ENCODE measurements around the gene FCHO1. TPM values are rescaled to one million over a fixed set of nuclear protein-coding genes. Genes with fewer than 3 reads are reported as not detected.

Gene FCHO1
- total RNA-seq, 4 donors from 2014 or later: 0.60 to 26.9 (median 3.8) TPM

DNA sequence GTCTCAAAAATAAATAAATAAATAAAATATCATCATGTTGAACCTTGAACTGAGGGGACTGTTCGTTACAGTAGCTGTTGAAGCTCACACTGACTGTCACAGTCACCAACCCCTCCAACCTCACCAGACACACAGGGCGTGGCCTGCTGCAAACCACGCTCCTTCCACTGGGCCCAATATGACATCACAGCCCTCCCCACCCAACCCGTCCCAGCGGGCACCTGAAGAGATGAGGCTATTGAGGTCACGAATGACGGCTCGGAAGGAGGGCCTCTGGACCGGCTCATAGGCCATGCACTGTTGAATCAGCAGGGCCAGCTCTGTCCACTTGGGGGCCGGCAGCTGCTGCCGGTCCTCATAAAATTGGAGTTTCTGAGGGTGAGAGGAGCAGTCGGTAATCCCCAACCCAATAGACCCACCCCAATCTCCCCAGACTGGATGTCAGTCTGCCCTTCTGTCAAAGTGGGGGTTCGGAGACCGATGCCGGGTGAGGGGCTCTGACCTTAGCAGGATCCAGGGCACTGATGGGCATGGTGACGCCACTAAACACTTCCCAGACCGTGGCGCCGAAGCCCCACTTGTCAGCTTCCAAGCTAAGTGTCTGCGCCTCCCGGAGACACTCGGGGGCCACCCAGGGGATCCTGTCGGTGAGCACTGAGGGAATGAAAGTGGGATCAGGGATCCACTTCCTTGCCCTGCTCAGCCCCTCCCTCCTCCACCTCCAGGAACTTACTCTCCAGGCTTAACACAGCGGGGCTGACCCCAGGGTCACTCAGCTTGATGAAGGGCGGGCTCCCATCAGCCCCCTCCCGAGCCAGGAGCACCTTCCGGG lies 83.3 kb downstream of the FCHO1 start:
- Histone ChIP-seq H3K4me3 (no peak overlapping the region), H3K9me3 (no peaks in the 10 kb centered on the region), H3K36me3 (no peaks in the 10 kb centered on the region), H3K27ac (no peak overlapping the region), H3K4me1 (peaks cover 0 to 16% (median 5%) of the 10 kb centered on the region in 4 donors), H3K27me3 (peaks cover 32% of the 10 kb centered on the region)
- in situ Hi-C loops (cut with MboI; ENCODE audit: low pct_ligation_motif_present in 1 of 4, low pct_unique_long_range_greater_than_20kb in 1 of 4, low sequenced_read_pairs in 3 of 4): no loop called here
- DNase-seq: no peak
- intact Hi-C loops (cut with DNase I; ENCODE audit: low total_unique reads): no loop called here
- TF ChIP-seq, protein P1, sequence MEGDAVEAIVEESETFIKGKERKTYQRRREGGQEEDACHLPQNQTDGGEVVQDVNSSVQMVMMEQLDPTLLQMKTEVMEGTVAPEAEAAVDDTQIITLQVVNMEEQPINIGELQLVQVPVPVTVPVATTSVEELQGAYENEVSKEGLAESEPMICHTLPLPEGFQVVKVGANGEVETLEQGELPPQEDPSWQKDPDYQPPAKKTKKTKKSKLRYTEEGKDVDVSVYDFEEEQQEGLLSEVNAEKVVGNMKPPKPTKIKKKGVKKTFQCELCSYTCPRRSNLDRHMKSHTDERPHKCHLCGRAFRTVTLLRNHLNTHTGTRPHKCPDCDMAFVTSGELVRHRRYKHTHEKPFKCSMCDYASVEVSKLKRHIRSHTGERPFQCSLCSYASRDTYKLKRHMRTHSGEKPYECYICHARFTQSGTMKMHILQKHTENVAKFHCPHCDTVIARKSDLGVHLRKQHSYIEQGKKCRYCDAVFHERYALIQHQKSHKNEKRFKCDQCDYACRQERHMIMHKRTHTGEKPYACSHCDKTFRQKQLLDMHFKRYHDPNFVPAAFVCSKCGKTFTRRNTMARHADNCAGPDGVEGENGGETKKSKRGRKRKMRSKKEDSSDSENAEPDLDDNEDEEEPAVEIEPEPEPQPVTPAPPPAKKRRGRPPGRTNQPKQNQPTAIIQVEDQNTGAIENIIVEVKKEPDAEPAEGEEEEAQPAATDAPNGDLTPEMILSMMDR (IDR thresholded peaks at IDR 0.05): no peak
- WGBS, 2 donors (ENCODE audit: low coverage in 1 of 2): 70% methylated on average over 27 of the region's 27 CpGs; no CpG with 5 or more reads in 1 of the 2 donors

DNA sequence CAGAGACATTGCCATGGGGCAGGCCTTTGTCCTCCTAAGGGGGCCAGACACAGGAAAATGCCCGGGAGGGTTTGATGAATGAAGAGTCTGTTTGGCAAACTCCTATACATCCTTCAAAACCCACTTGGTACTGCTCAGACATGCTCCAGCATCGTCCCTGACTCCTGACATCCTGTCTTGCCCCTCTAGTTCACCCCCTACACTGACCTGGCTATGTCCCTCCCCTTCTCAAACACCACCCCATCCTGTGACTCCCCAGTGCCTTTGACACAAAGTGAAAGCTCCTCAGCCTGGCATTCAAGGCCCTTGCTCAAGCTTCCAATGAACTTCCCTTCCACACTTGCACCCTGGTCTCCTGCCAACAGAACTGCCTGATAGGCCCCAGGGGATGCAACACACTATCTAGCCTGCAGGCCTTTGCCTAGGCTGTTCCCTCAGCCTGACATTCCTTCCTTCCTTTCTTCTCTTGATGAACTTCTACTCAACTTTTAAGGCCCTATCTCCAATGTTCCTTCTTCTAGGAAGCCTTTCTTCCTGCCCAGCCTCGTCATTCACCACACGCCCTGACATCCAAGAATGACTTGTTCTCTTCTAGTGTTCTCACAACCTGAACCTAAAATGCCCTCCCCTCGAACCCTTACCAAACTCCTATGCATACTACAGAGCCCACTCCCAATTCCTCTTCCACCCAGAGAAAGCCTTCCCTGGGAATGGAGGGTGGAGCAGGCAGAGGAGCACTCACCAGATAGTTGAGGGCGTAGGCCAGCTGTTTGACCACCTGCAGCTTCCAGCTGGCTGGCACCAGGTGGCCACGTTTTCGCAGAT lies 84.1 kb downstream of the FCHO1 start:
- no peak overlapping the region for H3K4me3 ChIP-seq
- 69% methylated on average over 3 to 8 of the region's 8 CpGs for WGBS, 2 donors (ENCODE audit: low coverage in 1 of 2)
- H3K9me3 ChIP-seq: no peaks in the 10 kb centered on the region
- H3K27ac ChIP-seq: no peak overlapping the region
- no peak for DNase-seq
- intact Hi-C loops (cut with DNase I; ENCODE audit: low total_unique reads): no loop called here
- H3K36me3 ChIP-seq: no peaks in the 10 kb centered on the region
- in situ Hi-C loops (cut with MboI; ENCODE audit: low pct_ligation_motif_present in 1 of 4, low pct_unique_long_range_greater_than_20kb in 1 of 4, low sequenced_read_pairs in 3 of 4): no loop called here
- TF ChIP-seq POLR2AphosphoS5 (IDR thresholded peaks at IDR 0.05) (peak in 1 of 3 donors; percentile 28), EP300 (IDR thresholded peaks at IDR 0.05; ENCODE audit: low read depth) (no peak)
- H3K27me3 ChIP-seq: peaks cover 29% of the 10 kb centered on the region
- peaks cover 0 to 9% (median under 1%) of the 10 kb centered on the region in 4 donors for H3K4me1 ChIP-seq

DNA sequence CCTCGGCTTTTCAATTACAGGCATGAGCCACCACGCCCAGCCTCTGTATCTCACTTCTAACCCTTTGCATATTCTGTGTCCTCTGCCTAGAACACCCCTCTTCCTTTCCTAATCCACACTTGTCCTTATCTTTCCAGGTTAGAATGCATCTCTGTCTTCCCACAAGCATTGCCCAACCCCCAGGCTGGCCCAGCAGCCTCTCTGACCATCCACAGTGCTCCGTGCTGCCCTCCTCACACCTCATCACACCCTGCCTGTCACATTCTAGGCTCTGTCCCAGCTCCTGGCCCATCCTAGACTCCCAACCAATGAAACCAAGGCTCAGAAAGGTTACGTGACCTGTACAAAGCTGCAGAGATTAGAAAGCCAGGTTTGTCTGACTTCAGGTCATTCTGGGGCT lies 85.3 kb downstream of the FCHO1 start:
- Histone ChIP-seq H3K9me3 (no peaks in the 10 kb centered on the region), H3K36me3 (no peaks in the 10 kb centered on the region), H3K27ac (no peak overlapping the region), H3K27me3 (peaks cover 33% of the 10 kb centered on the region), H3K4me3 (no peak overlapping the region), H3K4me1 (peaks cover 0 to 4% (median under 1%) of the 10 kb centered on the region in 4 donors)
- WGBS, 2 donors (ENCODE audit: low coverage in 1 of 2): 33 to 59% methylated on average over 2 to 4 of the region's 4 CpGs
- intact Hi-C loops (cut with DNase I; ENCODE audit: low total_unique reads): no loop called here
- TF ChIP-seq, protein P1 (IDR thresholded peaks at IDR 0.05): no peak
- TF ChIP-seq POLR2AphosphoS5 (IDR thresholded peaks at IDR 0.05): no peak
- no peak for TF ChIP-seq POLR2A (IDR thresholded peaks at IDR 0.05)
- no peak for TF ChIP-seq EP300 (IDR thresholded peaks at IDR 0.05; ENCODE audit: low read depth)
- in situ Hi-C loops (cut with MboI; ENCODE audit: low pct_ligation_motif_present in 1 of 4, low pct_unique_long_range_greater_than_20kb in 1 of 4, low sequenced_read_pairs in 3 of 4): no loop called here
- no peak for DNase-seq

DNA sequence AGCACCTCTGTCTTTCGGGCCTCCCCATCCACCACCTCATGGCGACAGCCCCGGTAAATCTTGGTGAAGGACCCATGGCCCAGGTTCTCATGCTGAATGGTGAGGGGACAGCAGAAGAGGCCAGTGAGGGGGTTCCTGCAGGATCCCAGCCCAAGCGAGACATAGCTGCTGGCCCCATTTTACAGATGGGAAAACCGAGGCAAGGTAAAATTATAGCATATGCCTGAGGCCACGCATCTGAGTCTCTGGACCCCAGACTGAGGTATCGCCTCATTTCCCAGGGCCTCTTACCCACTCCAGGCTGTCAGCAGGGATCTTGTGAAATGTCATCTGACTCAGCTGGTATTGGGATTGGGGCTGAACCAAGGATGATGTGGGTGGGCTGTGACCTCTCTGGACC lies 86.7 kb downstream of the FCHO1 start:
- intact Hi-C loops (cut with DNase I; ENCODE audit: low total_unique reads) (no loop called here), in situ Hi-C loops (cut with MboI; ENCODE audit: low pct_ligation_motif_present in 1 of 4, low pct_unique_long_range_greater_than_20kb in 1 of 4, low sequenced_read_pairs in 3 of 4) (no loop called here)
- no peaks in the 10 kb centered on the region for H3K36me3 ChIP-seq
- TF ChIP-seq EP300 (IDR thresholded peaks at IDR 0.05; ENCODE audit: low read depth) (no peak), POLR2A (IDR thresholded peaks at IDR 0.05) (no peak), POLR2AphosphoS5 (IDR thresholded peaks at IDR 0.05) (no peak)
- TF ChIP-seq, protein P1 (IDR thresholded peaks at IDR 0.05): no peak
- H3K4me1 ChIP-seq: peaks cover 0 to 15% (median 13%) of the 10 kb centered on the region in 4 donors
- H3K27ac ChIP-seq: no peak overlapping the region
- H3K4me3 ChIP-seq: no peak overlapping the region
- H3K27me3 ChIP-seq: peaks cover 33% of the 10 kb centered on the region
- whole genome bisulfite sequencing, 2 donors (ENCODE audit: low coverage in 1 of 2): 93% methylated on average over 7 of the region's 7 CpGs; no CpG with 5 or more reads in 1 of the 2 donors
- no peaks in the 10 kb centered on the region for H3K9me3 ChIP-seq
- DNase-seq: no peak

Other genes starting within 250 kb of the FCHO1 start
- 100 to 1,000 TPM in 3 of 4 donors, 10 to 100 TPM in 1; 90.4 to 146 (median 117) TPM for gene PGLS, start 239.8 kb upstream of the FCHO1 start, total RNA-seq
- 10 to 100 TPM; 38.6 to 78.6 (median 54.7) TPM for gene COLGALT1, start 195.8 kb upstream of the FCHO1 start, total RNA-seq
- gene UNC13A, start 63.1 kb upstream of the FCHO1 start, total RNA-seq: 1 to 10 TPM in 1 of 4 donors, under 1 TPM in 3; under 0.01 to 1.9 (median 0.30) TPM
- 100 to 1,000 TPM in 2 of 4 donors, 10 to 100 TPM in 2; 30.2 to 159 (median 68.0) TPM for gene MAP1S, start 32.0 kb upstream of the FCHO1 start, total RNA-seq
- gene B3GNT3, start 43.7 kb downstream of the FCHO1 start, total RNA-seq: 100 to 1,000 TPM in 3 of 4 donors, 10 to 100 TPM in 1; 52.1 to 180 (median 144) TPM
- not detected for gene INSL3, start 70.0 kb downstream of the FCHO1 start, total RNA-seq
- gene JAK3, start 96.5 kb downstream of the FCHO1 start, total RNA-seq: 10 to 100 TPM in 1 of 4 donors, 1 to 10 TPM in 3; 2.3 to 22.1 (median 8.5) TPM
- 1,000 to 10,000 TPM in 3 of 4 donors, 100 to 1,000 TPM in 1; 727 to 1,372 (median 1,071) TPM for gene RPL18A, start 108.4 kb downstream of the FCHO1 start, total RNA-seq
- gene SLC5A5, start 120.5 kb downstream of the FCHO1 start, total RNA-seq: not detected
- 10 to 100 TPM; 36.9 to 93.5 (median 41.4) TPM for gene CCDC124, start 181.5 kb downstream of the FCHO1 start, total RNA-seq
- 1 to 10 TPM in 1 of 4 donors, not detected in 3; 1.6 TPM for gene KCNN1, start 215.6 kb downstream of the FCHO1 start, total RNA-seq

All from transverse colon (tissue), 4 donors.